Ishikawa (cell line): ENCODE results near the gene COTL1.

Source experiments
- CREB1 ChIP-seq: IDR thresholded peaks from 2 replicates; pipeline ENCODE4 v1.6.1; 2012; ENCODE audit warnings: low read depth
- EGR1 ChIP-seq: IDR thresholded peaks from 2 replicates; pipeline ENCODE4 v1.6.1; 2012
- EP300 ChIP-seq: IDR thresholded peaks from 2 replicates; pipeline ENCODE4 v1.6.1; 2012; ENCODE audit warnings: borderline replicate concordance
- MAX ChIP-seq: IDR thresholded peaks from 2 replicates; pipeline ENCODE4 v1.6.1; 2012
- RAD21 ChIP-seq: IDR thresholded peaks from 2 replicates; pipeline ENCODE4 v1.6.1; 2012; ENCODE audit warnings: low read depth
- TAF1 ChIP-seq: IDR thresholded peaks from 2 replicates; pipeline ENCODE4 v1.6.1; 2012; ENCODE audit warnings: low read depth, mild to moderate bottlenecking
- TCF12 ChIP-seq: IDR thresholded peaks from 2 replicates; pipeline ENCODE4 v1.6.1; 2012; ENCODE audit warnings: low read depth
- TEAD4 ChIP-seq: IDR thresholded peaks from 2 replicates; pipeline ENCODE4 v1.6.1; 2012
- TF ChIP-seq, protein P1 (sequence below): IDR thresholded peaks from 2 replicates; pipeline ENCODE4 v1.6.1; 2012; ENCODE audit warnings: low read depth, mild to moderate bottlenecking

- no peak for TF ChIP-seq EP300
- no peak for TF ChIP-seq EGR1
- TF ChIP-seq, protein P1, sequence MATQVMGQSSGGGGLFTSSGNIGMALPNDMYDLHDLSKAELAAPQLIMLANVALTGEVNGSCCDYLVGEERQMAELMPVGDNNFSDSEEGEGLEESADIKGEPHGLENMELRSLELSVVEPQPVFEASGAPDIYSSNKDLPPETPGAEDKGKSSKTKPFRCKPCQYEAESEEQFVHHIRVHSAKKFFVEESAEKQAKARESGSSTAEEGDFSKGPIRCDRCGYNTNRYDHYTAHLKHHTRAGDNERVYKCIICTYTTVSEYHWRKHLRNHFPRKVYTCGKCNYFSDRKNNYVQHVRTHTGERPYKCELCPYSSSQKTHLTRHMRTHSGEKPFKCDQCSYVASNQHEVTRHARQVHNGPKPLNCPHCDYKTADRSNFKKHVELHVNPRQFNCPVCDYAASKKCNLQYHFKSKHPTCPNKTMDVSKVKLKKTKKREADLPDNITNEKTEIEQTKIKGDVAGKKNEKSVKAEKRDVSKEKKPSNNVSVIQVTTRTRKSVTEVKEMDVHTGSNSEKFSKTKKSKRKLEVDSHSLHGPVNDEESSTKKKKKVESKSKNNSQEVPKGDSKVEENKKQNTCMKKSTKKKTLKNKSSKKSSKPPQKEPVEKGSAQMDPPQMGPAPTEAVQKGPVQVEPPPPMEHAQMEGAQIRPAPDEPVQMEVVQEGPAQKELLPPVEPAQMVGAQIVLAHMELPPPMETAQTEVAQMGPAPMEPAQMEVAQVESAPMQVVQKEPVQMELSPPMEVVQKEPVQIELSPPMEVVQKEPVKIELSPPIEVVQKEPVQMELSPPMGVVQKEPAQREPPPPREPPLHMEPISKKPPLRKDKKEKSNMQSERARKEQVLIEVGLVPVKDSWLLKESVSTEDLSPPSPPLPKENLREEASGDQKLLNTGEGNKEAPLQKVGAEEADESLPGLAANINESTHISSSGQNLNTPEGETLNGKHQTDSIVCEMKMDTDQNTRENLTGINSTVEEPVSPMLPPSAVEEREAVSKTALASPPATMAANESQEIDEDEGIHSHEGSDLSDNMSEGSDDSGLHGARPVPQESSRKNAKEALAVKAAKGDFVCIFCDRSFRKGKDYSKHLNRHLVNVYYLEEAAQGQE, result no peak
- no peak for TF ChIP-seq MAX
- TF ChIP-seq TEAD4, result no peak
- TF ChIP-seq RAD21, result no peak
- TF ChIP-seq CREB1, result no peak
- no peak for TF ChIP-seq TAF1
- TF ChIP-seq TCF12, result no peak
Measured at GRCh38 chr16:84607694-84608093, 10.2 kb downstream of the COTL1 start.
